ENCODE results near the gene NBPF12.
"Not testable (repeated sequence)": the region's sequence is repeated elsewhere in the genome, so short reads cannot be mapped to it uniquely, and the experiment has no call there.

Gene NBPF12

GRCh38 chr1:146937462-146937861, 662 bp upstream of the NBPF12 start:
- not testable (repeated sequence) for H3K4me1 ChIP-seq (ENCODE audit: control insufficient read depth in 2 of 2, insufficient read depth in 1 of 2, low read depth in 1 of 2, low read length in 2 of 2); H3K9me3 ChIP-seq (replicated peaks in 1 of 2; ENCODE audit: control insufficient read depth in 2 of 2, insufficient read depth in 1 of 2, low read depth in 1 of 2, low read length in 2 of 2); H3K18ac ChIP-seq (ENCODE audit: low read length); H3K4me3 ChIP-seq (ENCODE audit: low read length in 2 of 2); H3K4ac ChIP-seq (ENCODE audit: low read length); H3K27me3 ChIP-seq (ENCODE audit: control insufficient read depth in 3 of 3, insufficient read depth in 3 of 3, low read depth in 1 of 3, low read length in 3 of 3); H3K9ac ChIP-seq (ENCODE audit: low read depth, low read length, poor library complexity); H2BK5ac ChIP-seq (ENCODE audit: low read length); H3K14ac ChIP-seq (ENCODE audit: low read length); H4K91ac ChIP-seq (ENCODE audit: low read depth, low read length, poor library complexity); H2AK5ac ChIP-seq (ENCODE audit: low read depth, low read length); H4K8ac ChIP-seq (ENCODE audit: low read depth, low read length); H3K23ac ChIP-seq (ENCODE audit: low read depth, low read length, poor library complexity); DNase-seq (ENCODE audit: low spot score); H2BK15ac ChIP-seq (ENCODE audit: low read length); H3K36me3 ChIP-seq (replicated peaks in 1 of 2; ENCODE audit: control insufficient read depth in 2 of 2, insufficient read depth in 2 of 2, low read length in 2 of 2); H2BK12ac ChIP-seq (ENCODE audit: low read length); H3K79me1 ChIP-seq (ENCODE audit: low read depth, low read length); H2AFZ ChIP-seq (ENCODE audit: low read length); H3K4me2 ChIP-seq (ENCODE audit: insufficient read depth, low read length, poor library complexity, severe bottlenecking); H3K27ac ChIP-seq (replicated peaks; ENCODE audit: low read length); H2BK120ac ChIP-seq (ENCODE audit: low read depth, low read length)
- WGBS, 2 donors (ENCODE audit: extremely low coverage in 2 of 2, insufficient read length in 2 of 2, insufficient replicate concordance in 1 of 2): no CpG with 5 or more reads among the region's 3 CpGs

- not testable (repeated sequence) for H3K9me3 ChIP-seq (replicated peaks in 1 of 2; ENCODE audit: control insufficient read depth in 2 of 2, insufficient read depth in 1 of 2, low read depth in 1 of 2, low read length in 2 of 2); H2BK120ac ChIP-seq (ENCODE audit: low read depth, low read length); H3K36me3 ChIP-seq (replicated peaks in 1 of 2; ENCODE audit: control insufficient read depth in 2 of 2, insufficient read depth in 2 of 2, low read length in 2 of 2); H3K27ac ChIP-seq (replicated peaks; ENCODE audit: low read length); H4K8ac ChIP-seq (ENCODE audit: low read depth, low read length); H3K4ac ChIP-seq (ENCODE audit: low read length); H2AK5ac ChIP-seq (ENCODE audit: low read depth, low read length); H2BK15ac ChIP-seq (ENCODE audit: low read length); H3K79me1 ChIP-seq (ENCODE audit: low read depth, low read length); H4K91ac ChIP-seq (ENCODE audit: low read depth, low read length, poor library complexity); DNase-seq (ENCODE audit: low spot score); H3K9ac ChIP-seq (ENCODE audit: low read depth, low read length, poor library complexity); H3K27me3 ChIP-seq (ENCODE audit: control insufficient read depth in 3 of 3, insufficient read depth in 3 of 3, low read depth in 1 of 3, low read length in 3 of 3); H2BK12ac ChIP-seq (ENCODE audit: low read length); H3K23ac ChIP-seq (ENCODE audit: low read depth, low read length, poor library complexity); H3K18ac ChIP-seq (ENCODE audit: low read length); H2BK5ac ChIP-seq (ENCODE audit: low read length); H3K14ac ChIP-seq (ENCODE audit: low read length); H3K4me1 ChIP-seq (ENCODE audit: control insufficient read depth in 2 of 2, insufficient read depth in 1 of 2, low read depth in 1 of 2, low read length in 2 of 2)
- Histone ChIP-seq H3K4me2 (ENCODE audit: insufficient read depth, low read length, poor library complexity, severe bottlenecking) (peak overlapping the region; percentile 40), H3K4me3 (ENCODE audit: low read length in 2 of 2) (peak overlapping the region; percentile 52 to 91), H2AFZ (ENCODE audit: low read length) (peak overlapping the region; percentile 80)
- WGBS, 2 donors (ENCODE audit: extremely low coverage in 2 of 2, insufficient read length in 2 of 2, insufficient replicate concordance in 1 of 2): no CpG with 5 or more reads among the region's 55 CpGs
Measured at GRCh38 chr1:146938927-146939786, 1.0 kb downstream of the NBPF12 start.

GRCh38 chr1:146940293-146940692, 2.2 kb downstream of the NBPF12 start:
- not testable (repeated sequence) for H2BK15ac ChIP-seq (ENCODE audit: low read length); H3K18ac ChIP-seq (ENCODE audit: low read length); H3K27me3 ChIP-seq (ENCODE audit: control insufficient read depth in 3 of 3, insufficient read depth in 3 of 3, low read depth in 1 of 3, low read length in 3 of 3); H3K14ac ChIP-seq (ENCODE audit: low read length); H3K4me1 ChIP-seq (ENCODE audit: control insufficient read depth in 2 of 2, insufficient read depth in 1 of 2, low read depth in 1 of 2, low read length in 2 of 2); DNase-seq (ENCODE audit: low spot score); H3K4ac ChIP-seq (ENCODE audit: low read length); H3K79me1 ChIP-seq (ENCODE audit: low read depth, low read length); H4K91ac ChIP-seq (ENCODE audit: low read depth, low read length, poor library complexity); H3K27ac ChIP-seq (replicated peaks; ENCODE audit: low read length); H3K9ac ChIP-seq (ENCODE audit: low read depth, low read length, poor library complexity); H3K23ac ChIP-seq (ENCODE audit: low read depth, low read length, poor library complexity); H3K4me2 ChIP-seq (ENCODE audit: insufficient read depth, low read length, poor library complexity, severe bottlenecking); H2BK12ac ChIP-seq (ENCODE audit: low read length); H3K36me3 ChIP-seq (replicated peaks in 1 of 2; ENCODE audit: control insufficient read depth in 2 of 2, insufficient read depth in 2 of 2, low read length in 2 of 2); H3K9me3 ChIP-seq (replicated peaks in 1 of 2; ENCODE audit: control insufficient read depth in 2 of 2, insufficient read depth in 1 of 2, low read depth in 1 of 2, low read length in 2 of 2); H4K8ac ChIP-seq (ENCODE audit: low read depth, low read length); H2AFZ ChIP-seq (ENCODE audit: low read length); H2BK120ac ChIP-seq (ENCODE audit: low read depth, low read length); H2AK5ac ChIP-seq (ENCODE audit: low read depth, low read length); H2BK5ac ChIP-seq (ENCODE audit: low read length); H3K4me3 ChIP-seq (ENCODE audit: low read length in 2 of 2)
- WGBS, 2 donors (ENCODE audit: extremely low coverage in 2 of 2, insufficient read length in 2 of 2, insufficient replicate concordance in 1 of 2): no CpG with 5 or more reads among the region's 7 CpGs

DNA sequence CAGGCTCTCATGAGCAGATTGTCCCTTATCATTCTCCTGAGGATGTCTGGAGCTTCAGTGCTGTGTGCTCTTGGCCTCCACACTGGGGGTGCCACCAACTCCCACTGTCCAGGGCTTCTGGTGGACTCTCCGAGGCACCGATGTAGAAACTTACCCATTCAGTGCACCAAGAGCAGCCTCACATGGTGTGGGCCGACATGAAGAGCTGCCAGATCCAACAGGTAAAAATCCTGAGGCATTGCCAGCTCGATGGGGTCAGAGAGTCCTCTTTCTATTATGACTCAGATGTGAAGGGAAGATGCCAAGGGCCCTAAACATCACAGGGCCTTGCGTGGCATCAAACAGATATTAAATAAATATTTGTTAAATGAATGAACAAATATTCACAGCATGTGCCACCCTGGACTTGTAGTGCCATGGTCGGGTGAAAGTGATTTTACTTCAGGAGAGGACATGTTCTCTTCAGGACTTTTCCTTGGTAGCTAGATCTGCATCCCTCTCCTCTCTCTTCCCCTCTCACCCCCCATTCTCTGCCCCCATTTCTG, 5.3 kb downstream of the NBPF12 start:
- H3K4me3 ChIP-seq (ENCODE audit: low read length in 2 of 2); H3K9ac ChIP-seq (ENCODE audit: low read depth, low read length, poor library complexity); DNase-seq (ENCODE audit: low spot score); H3K27ac ChIP-seq (replicated peaks; ENCODE audit: low read length); H3K18ac ChIP-seq (ENCODE audit: low read length); H3K4me1 ChIP-seq (ENCODE audit: control insufficient read depth in 2 of 2, insufficient read depth in 1 of 2, low read depth in 1 of 2, low read length in 2 of 2); H2BK5ac ChIP-seq (ENCODE audit: low read length); H3K36me3 ChIP-seq (replicated peaks in 1 of 2; ENCODE audit: control insufficient read depth in 2 of 2, insufficient read depth in 2 of 2, low read length in 2 of 2); H2BK15ac ChIP-seq (ENCODE audit: low read length); H2AK5ac ChIP-seq (ENCODE audit: low read depth, low read length); H2BK120ac ChIP-seq (ENCODE audit: low read depth, low read length); H2AFZ ChIP-seq (ENCODE audit: low read length); H2BK12ac ChIP-seq (ENCODE audit: low read length); H4K91ac ChIP-seq (ENCODE audit: low read depth, low read length, poor library complexity); H3K14ac ChIP-seq (ENCODE audit: low read length); H3K27me3 ChIP-seq (ENCODE audit: control insufficient read depth in 3 of 3, insufficient read depth in 3 of 3, low read depth in 1 of 3, low read length in 3 of 3); H4K8ac ChIP-seq (ENCODE audit: low read depth, low read length); H3K79me1 ChIP-seq (ENCODE audit: low read depth, low read length); H3K4ac ChIP-seq (ENCODE audit: low read length); H3K9me3 ChIP-seq (replicated peaks in 1 of 2; ENCODE audit: control insufficient read depth in 2 of 2, insufficient read depth in 1 of 2, low read depth in 1 of 2, low read length in 2 of 2); H3K23ac ChIP-seq (ENCODE audit: low read depth, low read length, poor library complexity); H3K4me2 ChIP-seq (ENCODE audit: insufficient read depth, low read length, poor library complexity, severe bottlenecking): not testable (repeated sequence)
- WGBS, 2 donors (ENCODE audit: extremely low coverage in 2 of 2, insufficient read length in 2 of 2, insufficient replicate concordance in 1 of 2): no CpG with 5 or more reads among the region's 6 CpGs

All from neuronal stem cell (in vitro differentiated cells).